Measurements from ENCODE around the gene ADGRG1.

- TF ChIP-seq, protein P1, sequence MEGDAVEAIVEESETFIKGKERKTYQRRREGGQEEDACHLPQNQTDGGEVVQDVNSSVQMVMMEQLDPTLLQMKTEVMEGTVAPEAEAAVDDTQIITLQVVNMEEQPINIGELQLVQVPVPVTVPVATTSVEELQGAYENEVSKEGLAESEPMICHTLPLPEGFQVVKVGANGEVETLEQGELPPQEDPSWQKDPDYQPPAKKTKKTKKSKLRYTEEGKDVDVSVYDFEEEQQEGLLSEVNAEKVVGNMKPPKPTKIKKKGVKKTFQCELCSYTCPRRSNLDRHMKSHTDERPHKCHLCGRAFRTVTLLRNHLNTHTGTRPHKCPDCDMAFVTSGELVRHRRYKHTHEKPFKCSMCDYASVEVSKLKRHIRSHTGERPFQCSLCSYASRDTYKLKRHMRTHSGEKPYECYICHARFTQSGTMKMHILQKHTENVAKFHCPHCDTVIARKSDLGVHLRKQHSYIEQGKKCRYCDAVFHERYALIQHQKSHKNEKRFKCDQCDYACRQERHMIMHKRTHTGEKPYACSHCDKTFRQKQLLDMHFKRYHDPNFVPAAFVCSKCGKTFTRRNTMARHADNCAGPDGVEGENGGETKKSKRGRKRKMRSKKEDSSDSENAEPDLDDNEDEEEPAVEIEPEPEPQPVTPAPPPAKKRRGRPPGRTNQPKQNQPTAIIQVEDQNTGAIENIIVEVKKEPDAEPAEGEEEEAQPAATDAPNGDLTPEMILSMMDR (conservative IDR thresholded peaks at IDR 0.05), result no peak
- no peak for TF ChIP-seq ZFX (IDR thresholded peaks at IDR 0.05)
Observed at GRCh38 chr16:57704011-57704904, 75.8 kb downstream of the ADGRG1 start.
